H1 (cell line): ENCODE results near the gene SLC22A23.

Experiments
- CTCF ChIP-seq, 3 experiments: IDR thresholded peaks; 1 replicate in 2 of 3; 2 replicates in 1 of 3; pipeline versions ENCODE4 v1.5.1 to v1.6.1; 2011; ENCODE audit warnings: low read length in 3 of 3, mild to moderate bottlenecking in 3 of 3, inconsistent platforms in 2 of 3, low read depth in 1 of 3, moderate library complexity in 1 of 3; ENCODE audit not compliant: insufficient read depth in 1 of 3; ENCODE audit errors: control extremely low read depth in 1 of 3
- EZH2 ChIP-seq: fragments of 200-600 bp; sonication (generic); IDR thresholded peaks from 2 replicates; pipeline ENCODE4 v1.7.1; 2012; ENCODE audit warnings: low read depth, mild to moderate bottlenecking, moderate library complexity, low read length, inconsistent platforms; ENCODE audit not compliant: severe bottlenecking
- FOSL1 ChIP-seq: IDR thresholded peaks from 2 replicates; pipeline ENCODE4 v1.6.1; 2011; ENCODE audit warnings: mild to moderate bottlenecking, low read depth, low read length, moderate library complexity; ENCODE audit not compliant: insufficient read depth
- HDAC2 ChIP-seq, 2 experiments: fragments of 300-600 bp in 1 of 2; sonication (generic) in 1 of 2; IDR thresholded peaks; 2 replicates each; pipeline ENCODE4 v1.6.1; 2011 to 2012; ENCODE audit warnings: low read depth in 2 of 2, low read length in 2 of 2, mild to moderate bottlenecking in 2 of 2, moderate library complexity in 2 of 2, borderline replicate concordance in 1 of 2, inconsistent platforms in 1 of 2
- JUND ChIP-seq: IDR thresholded peaks from 2 replicates; pipeline ENCODE4 v1.6.1; 2011; ENCODE audit warnings: mild to moderate bottlenecking, improper control_type of control experiment, low read length
- POLR2A ChIP-seq, 2 experiments: IDR thresholded peaks; 1 replicate in 1 of 2; 2 replicates in 1 of 2; pipeline ENCODE4 v1.6.1; 2011; ENCODE audit warnings: low read depth in 2 of 2, low read length in 2 of 2, mild to moderate bottlenecking in 2 of 2; ENCODE audit errors: control extremely low read depth in 1 of 2
- POLR2AphosphoS5 ChIP-seq: IDR thresholded peaks from 2 replicates; pipeline ENCODE4 v1.6.1; 2011; ENCODE audit warnings: low read depth, low read length
- RNF2 ChIP-seq: fragments of 200-900, 300-1000 bp; sonication (generic); IDR thresholded peaks from 2 replicates; pipeline ENCODE4 v1.7.1; 2016; ENCODE audit warnings: borderline replicate concordance, low read depth, mild to moderate bottlenecking, antibody characterized with exemption, low read length; ENCODE audit not compliant: poor library complexity, severe bottlenecking; ENCODE audit errors: missing control alignments
- SP2 ChIP-seq: IDR thresholded peaks from 2 replicates; pipeline ENCODE4 v1.6.1; 2012; ENCODE audit warnings: mild to moderate bottlenecking, low read length, inconsistent platforms
- SUZ12 ChIP-seq: fragments of 200-600 bp; sonication (generic); IDR thresholded peaks from 2 replicates; pipeline ENCODE4 v1.6.1; 2012; ENCODE audit warnings: mild to moderate bottlenecking, inconsistent platforms, low read length, moderate library complexity, mixed read lengths

- TF ChIP-seq FOSL1 (no peak), CTCF (IDR thresholded peaks at IDR 0.05; ENCODE audit: control extremely low read depth in 1 of 3, insufficient read depth in 1 of 3, low read depth in 1 of 3, low read length in 3 of 3) (no peak), HDAC2 (IDR thresholded peaks at IDR 0.05; ENCODE audit: borderline replicate concordance in 1 of 2, low read depth in 2 of 2, low read length in 2 of 2) (no peak), RNF2 (no peak), SP2 (no peak), POLR2AphosphoS5 (no peak), EZH2 (no peak), JUND (no peak), SUZ12 (no peak), POLR2A (IDR thresholded peaks at IDR 0.05; ENCODE audit: control extremely low read depth in 1 of 2, low read depth in 2 of 2, low read length in 2 of 2) (no peak)
Measured at GRCh38 chr6:3380344-3381232, 76.3 kb downstream of the SLC22A23 start.
